Measurements from ENCODE around the gene RPS2.
"Not testable (repeated sequence)": the region's sequence is repeated elsewhere in the genome, so short reads cannot be mapped to it uniquely, and the experiment has no call there.

RPS2 gene

GRCh38 chr16:1941162-1942046 lies 23.2 kb downstream of the RPS2 start:
- DNase-seq: no peak

- DNase-seq: no peak
These were observed 24.1 kb downstream of the RPS2 start for GRCh38 chr16:1940273-1941161.

- not testable (repeated sequence) for DNase-seq
These were observed 24.8 kb downstream of the RPS2 start for GRCh38 chr16:1939833-1940232.

GRCh38 chr16:1938910-1939309 lies 25.7 kb downstream of the RPS2 start:
- no peak for DNase-seq

- no peak for DNase-seq
These were observed 26.3 kb downstream of the RPS2 start for GRCh38 chr16:1938316-1938715.

- DNase-seq: no peak
These were observed 27.6 kb downstream of the RPS2 start for GRCh38 chr16:1936945-1937479.

GRCh38 chr16:1933097-1933661 lies 31.4 kb downstream of the RPS2 start:
- DNase-seq: no peak

GRCh38 chr16:1932050-1933028 lies 32.3 kb downstream of the RPS2 start:
- peak; percentile 9 for DNase-seq

GRCh38 chr16:1930338-1930720 lies 34.3 kb downstream of the RPS2 start:
- no peak for DNase-seq

GRCh38 chr16:1929578-1930337 lies 34.9 kb downstream of the RPS2 start:
- DNase-seq: peak; percentile 56

GRCh38 chr16:1929105-1929504 lies 35.5 kb downstream of the RPS2 start:
- DNase-seq: peak; percentile 50

- no peak for DNase-seq
These were observed 38.4 kb downstream of the RPS2 start for GRCh38 chr16:1926271-1926670.

GRCh38 chr16:1924095-1924494 lies 40.5 kb downstream of the RPS2 start:
- no peak for DNase-seq

- DNase-seq: no peak
These were observed 41.2 kb downstream of the RPS2 start for GRCh38 chr16:1923299-1924034.

GRCh38 chr16:1922357-1922756 lies 42.3 kb downstream of the RPS2 start:
- DNase-seq: no peak

- DNase-seq: peak; percentile 38
These were observed 43.9 kb downstream of the RPS2 start for GRCh38 chr16:1920727-1921171.

- DNase-seq: not testable (repeated sequence)
These were observed 44.5 kb downstream of the RPS2 start for GRCh38 chr16:1920122-1920521.

GRCh38 chr16:1919327-1919998 lies 45.2 kb downstream of the RPS2 start:
- no peak for DNase-seq
